AG04450 (cell line): ENCODE data around the gene EYA4. TPM values are rescaled to one million over a fixed set of nuclear protein-coding genes. Genes with fewer than 3 reads are reported as not detected.

ENCODE experiments used
- CTCF ChIA-PET: fragments of 300-600, 350-600 bp; formaldehyde crosslinking; extraction: SDS; loops from one replicate; lab custom pipeline; 2022; ENCODE audit warnings: antibody characterized with exemption, inconsistent platforms; lab: Charles Lee
- POLR2A ChIA-PET: fragments of 350-600 bp; formaldehyde crosslinking; extraction: SDS; loops from one replicate; lab custom pipeline; 2021; ENCODE audit warnings: antibody characterized with exemption, inconsistent platforms; lab: Yijun Ruan, JAX
- DNase-seq: peaks from one replicate; pipeline ENCODE4 v3.0.0-alpha.2; 2011; ENCODE audit warnings: low read depth, low spot score
- H3K27ac ChIP-seq: one replicate; pipeline ENCODE4 v1.5.1; 2012; ENCODE audit warnings: low read depth, low read length, control low read depth
- H3K27me3 ChIP-seq: one replicate; pipeline ENCODE4 v1.6.0; 2012; ENCODE audit warnings: low read length; ENCODE audit not compliant: control insufficient read depth, insufficient read depth
- H3K4me3 ChIP-seq: 2 replicates; pipeline ENCODE4 v1.5.1; 2011; ENCODE audit warnings: mild to moderate bottlenecking, low read depth, low read length, control low read depth
- H3K9me3 ChIP-seq: 2 replicates; pipeline ENCODE4 v1.5.1; 2012; ENCODE audit warnings: low read length; ENCODE audit not compliant: control insufficient read depth, insufficient read depth
- CTCF ChIP-seq: IDR thresholded peaks from 2 replicates; pipeline ENCODE4 v1.5.1; 2011; ENCODE audit warnings: low read depth, low read length, control low read depth, inconsistent platforms
- polyA plus RNA-seq: library from polyadenylated mRNA; depleted of rRNA; stranded (reverse); fragments of >200 nt; gene quantifications from 2 replicates; pipeline ENCODE4 v1.2.3, GENCODE V29; 2011

EYA4 gene
- polyA plus RNA-seq, 1 experiment: 37.8 TPM

GRCh38 chr6:133254552-133255228 is 13.5 kb downstream of the EYA4 start:
- H3K27me3 ChIP-seq: no peaks in the 10 kb centered on the region
- POLR2A ChIA-PET: no interaction called here
- CTCF ChIA-PET: no interaction called here
- no peak for TF ChIP-seq CTCF
- peak overlapping the region; percentile 80 for H3K27ac ChIP-seq
- no peak for DNase-seq
- no peaks in the 10 kb centered on the region for H3K9me3 ChIP-seq
- no peak overlapping the region for H3K4me3 ChIP-seq

- TF ChIP-seq CTCF: no peak
- no peak overlapping the region for H3K4me3 ChIP-seq
- no peak for DNase-seq
- H3K9me3 ChIP-seq: no peaks in the 10 kb centered on the region
- no peak overlapping the region for H3K27ac ChIP-seq
- no peaks in the 10 kb centered on the region for H3K27me3 ChIP-seq
- POLR2A ChIA-PET: no interaction called here
- CTCF ChIA-PET: no interaction called here
Observed at GRCh38 chr6:133257545-133258105, 16.5 kb downstream of the EYA4 start.

- Histone ChIP-seq H3K27ac (no peak overlapping the region), H3K9me3 (no peaks in the 10 kb centered on the region), H3K27me3 (no peaks in the 10 kb centered on the region), H3K4me3 (no peak overlapping the region)
- no peak for TF ChIP-seq CTCF
- no peak for DNase-seq
- ChIA-PET POLR2A (no interaction called here), CTCF (no interaction called here)
Observed at GRCh38 chr6:133259561-133259960, 18.4 kb downstream of the EYA4 start.

- Histone ChIP-seq H3K27me3 (no peaks in the 10 kb centered on the region), H3K9me3 (no peaks in the 10 kb centered on the region), H3K27ac (no peak overlapping the region), H3K4me3 (no peak overlapping the region)
- no peak for DNase-seq
- no peak for TF ChIP-seq CTCF
- CTCF ChIA-PET: interaction anchor here (1.0 kb wide), 1 partner anchor 76 kb away, joined by 3 read pairs; no protein-coding TSS in a partner anchor
- POLR2A ChIA-PET: no interaction called here
Observed at GRCh38 chr6:133262804-133263203, 21.6 kb downstream of the EYA4 start.

GRCh38 chr6:133265066-133265465 is 23.9 kb downstream of the EYA4 start:
- TF ChIP-seq CTCF: no peak
- ChIA-PET CTCF (no interaction called here), POLR2A (no interaction called here)
- H3K9me3 ChIP-seq: no peaks in the 10 kb centered on the region
- no peak for DNase-seq
- no peak overlapping the region for H3K4me3 ChIP-seq
- H3K27ac ChIP-seq: no peak overlapping the region
- no peaks in the 10 kb centered on the region for H3K27me3 ChIP-seq
